Measurements from ENCODE around the gene RHD.

DNA sequence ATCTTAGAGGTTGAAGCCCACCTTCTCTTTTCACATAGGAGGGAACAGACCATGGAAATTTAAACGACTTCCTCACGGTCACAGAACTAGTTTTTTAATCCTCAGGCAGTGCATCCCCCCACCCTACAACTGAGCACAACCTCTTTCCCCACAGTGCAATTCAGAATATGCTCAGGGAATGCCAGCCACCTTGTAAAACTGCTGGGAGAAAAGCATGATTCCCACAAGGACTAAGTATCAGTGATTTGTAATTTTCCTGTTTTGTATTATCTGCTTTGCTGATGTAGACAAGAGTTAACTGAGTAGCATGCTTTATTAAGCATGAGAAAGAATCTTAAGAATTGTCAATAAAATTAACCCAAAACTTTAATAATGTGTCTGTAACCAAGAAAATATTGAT lies 89.6 kb downstream of the RHD start:
- TF ChIP-seq POLR2AphosphoS5 (IDR thresholded peaks at IDR 0.05) = no peak
- TF ChIP-seq, protein P1, sequence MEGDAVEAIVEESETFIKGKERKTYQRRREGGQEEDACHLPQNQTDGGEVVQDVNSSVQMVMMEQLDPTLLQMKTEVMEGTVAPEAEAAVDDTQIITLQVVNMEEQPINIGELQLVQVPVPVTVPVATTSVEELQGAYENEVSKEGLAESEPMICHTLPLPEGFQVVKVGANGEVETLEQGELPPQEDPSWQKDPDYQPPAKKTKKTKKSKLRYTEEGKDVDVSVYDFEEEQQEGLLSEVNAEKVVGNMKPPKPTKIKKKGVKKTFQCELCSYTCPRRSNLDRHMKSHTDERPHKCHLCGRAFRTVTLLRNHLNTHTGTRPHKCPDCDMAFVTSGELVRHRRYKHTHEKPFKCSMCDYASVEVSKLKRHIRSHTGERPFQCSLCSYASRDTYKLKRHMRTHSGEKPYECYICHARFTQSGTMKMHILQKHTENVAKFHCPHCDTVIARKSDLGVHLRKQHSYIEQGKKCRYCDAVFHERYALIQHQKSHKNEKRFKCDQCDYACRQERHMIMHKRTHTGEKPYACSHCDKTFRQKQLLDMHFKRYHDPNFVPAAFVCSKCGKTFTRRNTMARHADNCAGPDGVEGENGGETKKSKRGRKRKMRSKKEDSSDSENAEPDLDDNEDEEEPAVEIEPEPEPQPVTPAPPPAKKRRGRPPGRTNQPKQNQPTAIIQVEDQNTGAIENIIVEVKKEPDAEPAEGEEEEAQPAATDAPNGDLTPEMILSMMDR (IDR thresholded peaks at IDR 0.05 in 8 of 11, conservative IDR thresholded peaks at IDR 0.05 in 3 of 11) = no peak

All from spleen (tissue), 7 donors.